Neural progenitor cell (in vitro differentiated cells): ENCODE measurements around the gene IGFL4. TPM values are rescaled to one million over a fixed set of nuclear protein-coding genes. Genes with fewer than 3 reads are reported as not detected.

Experiments
- DNase-seq: peaks from one replicate; pipeline ENCODE4 v3.0.0-alpha.2; 2016; ENCODE audit warnings: low spot score
- H2AFZ ChIP-seq: fragments of 200-600 bp; sonication (generic); replicated peaks from 2 replicates; pipeline ENCODE4 v1.6.1; 2016; ENCODE audit warnings: antibody characterized with exemption
- H3F3A ChIP-seq: fragments of 200-600 bp; sonication (generic); 2 replicates; pipeline ENCODE4 v1.6.1; 2016; ENCODE audit warnings: antibody characterized with exemption, low read depth
- H3K27ac ChIP-seq: fragments of 200-600 bp; sonication (generic); 2 replicates; pipeline ENCODE4 v1.5.1; 2016; ENCODE audit warnings: mild to moderate bottlenecking
- H3K27me3 ChIP-seq: fragments of 200-600 bp; sonication (generic); 2 replicates; pipeline ENCODE4 v1.6.1; 2016; ENCODE audit warnings: mild to moderate bottlenecking, moderate library complexity
- H3K36me3 ChIP-seq: fragments of 200-600 bp; sonication (generic); 2 replicates; pipeline ENCODE4 v1.5.1; 2016
- H3K4me1 ChIP-seq: fragments of 200-600 bp; sonication (generic); 2 replicates; pipeline ENCODE4 v1.6.1; 2016; ENCODE audit warnings: mixed run types
- H3K4me2 ChIP-seq: fragments of 200-600 bp; sonication (generic); 2 replicates; pipeline ENCODE4 v1.6.1; 2016
- H3K4me3 ChIP-seq: fragments of 200-600 bp; sonication (generic); 2 replicates; pipeline ENCODE4 v1.5.1; 2016
- H3K79me2 ChIP-seq: fragments of 200-600 bp; sonication (generic); 2 replicates; pipeline ENCODE4 v1.6.1; 2016; ENCODE audit warnings: low read depth
- H3K9ac ChIP-seq: fragments of 200-600 bp; sonication (generic); 2 replicates; pipeline ENCODE4 v1.6.1; 2016
- H3K9me3 ChIP-seq: fragments of 200-600 bp; sonication (generic); 2 replicates; pipeline ENCODE4 v1.5.1; 2016; ENCODE audit warnings: low read depth
- H4K20me1 ChIP-seq: fragments of 200-600 bp; sonication (generic); 2 replicates; pipeline ENCODE4 v1.6.1; 2016; ENCODE audit warnings: low read depth
- H3K27ac Mint-ChIP-seq: 3 replicates; pipeline ENCODE4 v1.8.0; 2021; ENCODE audit warnings: mixed read lengths
- H3K27me3 Mint-ChIP-seq: 2 replicates; pipeline ENCODE4 v1.8.0; 2022; ENCODE audit warnings: low read depth, mild to moderate bottlenecking, inconsistent platforms, moderate library complexity, mixed read lengths; ENCODE audit not compliant: insufficient read depth
- H3K36me3 Mint-ChIP-seq: 3 replicates; pipeline ENCODE4 v1.8.0; 2021; ENCODE audit warnings: mixed read lengths
- H3K4me1 Mint-ChIP-seq: 3 replicates; pipeline ENCODE4 v1.8.0; 2021; ENCODE audit warnings: mixed read lengths
- H3K4me3 Mint-ChIP-seq: 3 replicates; pipeline ENCODE4 v1.8.0; 2021; ENCODE audit warnings: mild to moderate bottlenecking, moderate library complexity, mixed read lengths
- H3K9me3 Mint-ChIP-seq: 3 replicates; pipeline ENCODE4 v1.8.0; 2020; ENCODE audit warnings: mixed read lengths
- CTCF ChIP-seq: fragments of 200-600 bp; sonication (generic); IDR thresholded peaks from 2 replicates; pipeline ENCODE4 v1.5.1; 2017; ENCODE audit warnings: antibody characterized with exemption, mild to moderate bottlenecking
- EZH2 ChIP-seq: fragments of 200-600 bp; sonication (generic); IDR thresholded peaks from 2 replicates; pipeline ENCODE4 v1.6.1; 2017; ENCODE audit warnings: antibody characterized with exemption, mild to moderate bottlenecking, moderate library complexity
- EZH2phosphoT487 ChIP-seq: fragments of 200-600 bp; sonication (generic); IDR thresholded peaks from 2 replicates; pipeline ENCODE4 v1.6.1; 2017; ENCODE audit warnings: antibody characterized with exemption
- microRNA counts: library from miRNA; unstranded; fragments of <30 nt; microRNA quantifications from one replicate; lab custom pipeline; 2016
- microRNA-seq: library from miRNA; unstranded; fragments of <30 nt; microRNA quantifications from one replicate; pipeline ENCODE4, GENCODE V29; 2016
- small RNA-seq: library from RNA; depleted of rRNA; stranded (forward); fragments of <200 nt; gene quantifications from one replicate; pipeline ENCODE3, GENCODE V24; 2015
- total RNA-seq: library from RNA; depleted of rRNA; stranded (reverse); fragments of >200 nt; gene quantifications from 2 replicates; pipeline ENCODE4 v1.2.3, GENCODE V29; 2015; ENCODE audit warnings: low replicate concordance

IGFL4 gene
- total RNA-seq, 1 donor from 2014 or later = 0.21 TPM

GRCh38 chr19:45990113-45990728, 50.6 kb downstream of the IGFL4 start:
- Histone ChIP-seq H3K4me2 (no peak overlapping the region), H3K4me1 (no peaks in the 10 kb centered on the region), H3K4me3 (no peak overlapping the region), H2AFZ (no peak overlapping the region), H3F3A (peaks cover 5% of the 10 kb centered on the region), H3K36me3 (no peaks in the 10 kb centered on the region), H3K27me3 (peaks cover 4% of the 10 kb centered on the region), H4K20me1 (no peaks in the 10 kb centered on the region), H3K9me3 (no peaks in the 10 kb centered on the region), H3K27ac (no peak overlapping the region), H3K79me2 (no peaks in the 10 kb centered on the region), H3K9ac (no peak overlapping the region)
- Mint-ChIP-seq H3K4me3 (no peak overlapping the region), H3K9me3 (no peaks in the 10 kb centered on the region), H3K36me3 (no peaks in the 10 kb centered on the region), H3K27ac (no peak overlapping the region), H3K4me1 (no peaks in the 10 kb centered on the region), H3K27me3 (peaks cover 4% of the 10 kb centered on the region)
- no peak for DNase-seq
- no peak for TF ChIP-seq EZH2
- no peak for TF ChIP-seq EZH2phosphoT487
- no peak for TF ChIP-seq CTCF

MicroRNAs within 50 kb of the gene (microRNA counts, 767-probe panel; counts per million panel counts)
- microRNA hsa-miR-769-3p (lab: Ali Mortazavi, UCI) = 460 counts per million, percentile 90 among the panel's probes with 10 or more counts
- 460 counts per million, percentile 90 among the panel's probes with 10 or more counts for microRNA hsa-miR-769-5p (lab: Ali Mortazavi, UCI)

Small RNAs within 50 kb of the gene (microRNA-seq; reads per million reads assigned to microRNA genes)
- 117 reads per million, percentile 78 among the genes with 10 or more reads in this experiment for gene MIR769

Small RNAs within 50 kb of the gene (small RNA-seq; reads per million reads assigned to genes)
- 29.4 reads per million, percentile 97 among the genes with 10 or more reads in this experiment for gene MIR769

Other genes with a start within 250 kb of the IGFL4 start
- gene DMWD, start 248.2 kb downstream of the IGFL4 start, total RNA-seq = 22.8 and 50.3 TPM in 2 replicates
- gene RSPH6A, start 225.7 kb downstream of the IGFL4 start, total RNA-seq = 0.22 TPM in 1 of 2 replicates, not detected in the other
- 38.3 and 65.7 TPM in 2 replicates for gene SYMPK, start 177.9 kb downstream of the IGFL4 start, total RNA-seq
- gene FOXA3, start 176.7 kb downstream of the IGFL4 start, total RNA-seq = 7.3 and 8.4 TPM in 2 replicates
- 9.8 and 34.5 TPM in 2 replicates for gene IRF2BP1, start 154.9 kb downstream of the IGFL4 start, total RNA-seq
- 0.07 and 1.9 TPM in 2 replicates for gene MYPOP, start 138.4 kb downstream of the IGFL4 start, total RNA-seq
- gene NANOS2, start 126.2 kb downstream of the IGFL4 start, total RNA-seq = not detected in 2 replicates
- 3.9 and 6.7 TPM in 2 replicates for gene NOVA2, start 67.1 kb downstream of the IGFL4 start, total RNA-seq
- 5.7 and 11.6 TPM in 2 replicates for gene CCDC61, start 45.5 kb downstream of the IGFL4 start, total RNA-seq
- gene PGLYRP1, start 17.9 kb downstream of the IGFL4 start, total RNA-seq = not detected in 2 replicates
- gene IGFL3, start 83.7 kb upstream of the IGFL4 start, total RNA-seq = not detected in 2 replicates
- gene IGFL2, start 107.2 kb upstream of the IGFL4 start, total RNA-seq = not detected in 2 replicates
- not detected in 2 replicates for gene IGFL1, start 188.7 kb upstream of the IGFL4 start, total RNA-seq